A549 treated with dexamethasone at 1 μM for 4 hours (cell line): ENCODE data around the gene OR2AP1. TPM values are rescaled to one million over a fixed set of nuclear protein-coding genes. Genes with fewer than 3 reads are reported as not detected.

Experiments
- total RNA-seq: library from RNA; stranded (reverse); fragments of 200-300 nt; extraction: Qiagen RNA extraction; gene quantifications from 5 replicates; pipeline ENCODE4 v1.2.3, GENCODE V29; 2022

The OR2AP1 gene
- not detected in 5 replicates for total RNA-seq

GRCh38 chr12:55572168-55572567, at the start of gene OR2AP1:
Gene OR2AP1 (plus strand): TSS chr12:55572468. CDS start chr12:55574415, 1,947 bp downstream.

GRCh38 chr12:55549302-55549701, 23.0 kb upstream of the OR2AP1 start, which contains the start of gene OR6C4:
Gene OR6C4 (plus strand): TSS chr12:55549602. CDS start chr12:55551227, 1,625 bp downstream.

Other genes with a start within 250 kb of the OR2AP1 start
- gene OR6C3, start 241.7 kb upstream of the OR2AP1 start, total RNA-seq, result not detected in 5 replicates
- not detected in 5 replicates for gene OR6C75, start 209.5 kb upstream of the OR2AP1 start, total RNA-seq
- not detected in 5 replicates for gene OR6C65, start 171.9 kb upstream of the OR2AP1 start, total RNA-seq
- gene OR6C76, start 146.2 kb upstream of the OR2AP1 start, total RNA-seq, result not detected in 5 replicates
- not detected in 5 replicates for gene OR6C2, start 128.4 kb upstream of the OR2AP1 start, total RNA-seq
- gene OR6C70, start 102.3 kb upstream of the OR2AP1 start, total RNA-seq, result not detected in 5 replicates
- gene OR6C68, start 80.1 kb upstream of the OR2AP1 start, total RNA-seq, result not detected in 5 replicates
- gene OR6C4, start 22.9 kb upstream of the OR2AP1 start, total RNA-seq, result not detected in 5 replicates
- gene OR10P1, start 64.4 kb downstream of the OR2AP1 start, total RNA-seq, result not detected in 5 replicates
- 0.90 to 1.4 TPM (median 0.98 TPM) in 5 replicates for gene ITGA7, start 135.4 kb downstream of the OR2AP1 start, total RNA-seq
- 120 to 133 TPM (median 131 TPM) in 5 replicates for gene BLOC1S1, start 143.6 kb downstream of the OR2AP1 start, total RNA-seq
- 2.1 to 2.8 TPM (median 2.4 TPM) in 5 replicates for gene RDH5, start 147.9 kb downstream of the OR2AP1 start, total RNA-seq
- 655 to 723 TPM (median 684 TPM) in 5 replicates for gene CD63, start 156.5 kb downstream of the OR2AP1 start, total RNA-seq
- 2.3 to 4.4 TPM (median 3.9 TPM) in 5 replicates for gene GDF11, start 170.7 kb downstream of the OR2AP1 start, total RNA-seq
- gene SARNP, start 245.3 kb downstream of the OR2AP1 start, total RNA-seq, result 84.0 to 146 TPM (median 85.8 TPM) in 5 replicates
- 79.6 to 103 TPM (median 94.6 TPM) in 5 replicates for gene ORMDL2, start 245.6 kb downstream of the OR2AP1 start, total RNA-seq